HG03139 (cell line): ENCODE measurements around the gene CYTH2.
"Not testable (repeated sequence)": the region's sequence is repeated elsewhere in the genome, so short reads cannot be mapped to it uniquely, and the experiment has no call there.

Experiments
- ATAC-seq: cut with Tn5 transposase; IDR thresholded peaks from one replicate; pipeline ENCODE4 v1.9.1; 2021; ENCODE audit not compliant: unreplicated experiment

The CYTH2 gene

DNA sequence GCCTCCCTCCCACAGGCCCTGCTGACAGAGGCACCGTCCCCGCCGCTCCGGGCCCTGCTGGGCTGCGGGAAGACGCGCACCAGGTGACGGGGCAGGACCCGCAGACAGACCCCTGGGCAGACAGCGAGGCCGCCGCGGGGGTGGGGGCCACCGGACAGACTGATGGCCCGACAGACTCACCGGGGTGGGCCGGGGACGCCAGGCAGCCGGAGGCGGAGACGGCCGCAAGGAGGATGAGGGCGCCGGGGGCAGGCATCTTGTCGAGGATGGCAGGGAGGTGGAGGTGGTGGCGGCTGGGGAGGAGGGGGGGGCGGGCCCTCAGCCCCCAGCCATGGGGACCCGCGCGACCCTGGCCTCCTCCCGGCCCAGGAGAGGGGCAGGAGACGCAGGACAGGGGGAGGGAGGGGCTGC lies 42.2 kb downstream of the CYTH2 start:
- ATAC-seq: no peak

DNA sequence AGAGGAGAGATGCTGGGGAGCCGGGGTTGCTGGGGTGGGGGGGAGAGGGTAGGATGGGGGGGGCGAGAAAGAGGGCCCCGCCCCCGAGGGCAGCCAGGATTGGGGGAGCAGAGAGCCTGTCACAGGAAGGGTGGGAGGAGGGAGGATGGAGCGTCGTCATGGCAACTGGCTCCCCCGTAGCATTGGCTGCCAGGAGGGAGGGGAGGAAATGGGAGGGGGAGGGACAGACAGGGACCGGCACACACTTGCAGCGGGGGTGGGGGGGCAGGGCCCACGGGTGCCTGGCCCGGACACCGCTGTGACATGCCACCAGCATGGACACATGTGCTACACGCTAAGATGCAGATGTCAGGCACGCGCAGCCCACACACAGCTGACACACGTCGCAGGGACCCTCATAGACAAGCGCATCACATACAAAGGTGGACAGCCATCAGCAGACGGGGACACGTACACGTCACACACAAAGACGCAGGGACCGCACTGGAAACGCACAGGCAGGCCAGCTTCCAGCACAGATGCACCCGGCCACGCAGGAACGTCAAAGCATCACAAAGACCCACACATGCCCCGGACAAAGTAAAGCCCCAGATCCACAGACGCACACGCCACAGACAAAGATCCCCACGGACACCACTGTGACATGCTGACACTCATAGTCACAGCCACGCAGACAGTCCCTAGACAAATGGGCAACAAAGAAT lies 42.8 kb downstream of the CYTH2 start, which contains the start of gene LMTK3:
TSS of gene LMTK3 (minus strand) at position 36 of the 704 bp plus-strand sequence. CDS start 259 bp downstream, outside the sequence.
- ATAC-seq: no peak

DNA sequence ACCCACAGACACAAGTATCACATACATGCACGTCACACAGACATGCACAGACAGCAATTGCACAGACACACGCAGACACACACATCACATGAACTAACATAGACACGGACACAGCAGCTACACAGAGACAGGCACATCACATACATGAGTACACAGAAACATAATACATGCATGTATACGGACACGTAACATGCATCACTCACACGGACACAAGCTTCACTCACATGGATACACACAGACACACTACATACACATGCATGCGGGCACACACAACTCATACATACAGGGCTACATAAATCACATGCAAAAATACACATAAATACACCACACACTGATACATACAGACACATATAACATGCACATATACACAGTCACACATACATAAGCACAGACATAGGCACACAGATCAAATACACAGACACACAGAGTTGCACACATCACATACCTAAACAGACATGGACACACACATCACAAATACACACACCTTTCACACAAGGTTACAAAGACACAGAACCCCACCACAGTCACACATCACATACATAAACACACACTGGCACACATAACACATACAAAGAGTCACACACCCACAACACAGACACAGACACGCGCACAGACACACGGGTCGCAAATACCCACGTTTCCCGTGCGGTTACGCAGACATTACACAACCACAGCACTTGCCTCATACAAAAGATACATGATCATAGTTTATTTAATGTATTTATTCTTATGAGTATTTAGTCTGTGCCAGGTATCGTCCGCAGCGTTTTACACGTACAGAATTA lies 43.5 kb downstream of the CYTH2 start:
- no peak for ATAC-seq

DNA sequence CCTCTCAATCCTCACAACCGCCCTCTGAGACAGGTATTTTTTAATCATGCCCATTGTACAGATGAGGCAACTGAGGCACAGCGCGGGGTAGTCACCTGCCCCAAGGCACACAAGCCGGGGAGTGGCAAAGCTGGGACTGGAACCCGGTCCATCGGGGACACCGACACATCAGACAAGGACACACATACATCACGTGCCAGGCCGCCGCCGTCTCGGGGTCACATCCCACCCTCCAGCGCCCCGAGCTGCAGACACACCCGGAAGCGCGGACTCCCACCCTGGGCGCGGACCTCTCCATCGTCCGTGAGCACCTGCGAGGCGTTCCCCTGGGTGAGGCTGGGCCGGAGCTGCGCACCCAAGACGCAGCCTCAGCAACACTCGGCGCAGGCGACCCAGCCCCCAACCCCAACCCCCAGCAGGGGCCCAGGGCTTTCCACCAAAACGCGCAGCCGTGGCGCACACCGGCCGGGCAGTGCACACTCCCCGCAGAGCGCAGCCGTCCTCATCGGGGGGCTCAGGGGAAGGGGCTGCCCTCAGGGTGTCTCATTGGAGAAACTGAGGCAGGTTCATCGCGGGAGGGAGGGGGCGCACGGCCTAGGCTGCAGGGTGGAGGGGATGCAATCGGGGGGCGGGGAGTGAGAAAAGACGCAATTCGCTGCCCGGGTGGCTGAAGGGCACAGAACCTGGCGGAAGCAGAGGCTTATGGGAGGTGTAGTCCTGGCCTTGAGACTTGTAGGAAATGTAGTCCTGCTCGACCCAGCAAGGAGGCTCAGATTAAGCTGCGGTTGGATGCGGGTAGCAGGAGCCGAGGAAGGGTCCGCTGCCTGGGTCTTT lies 44.3 kb downstream of the CYTH2 start:
- no peak for ATAC-seq

DNA sequence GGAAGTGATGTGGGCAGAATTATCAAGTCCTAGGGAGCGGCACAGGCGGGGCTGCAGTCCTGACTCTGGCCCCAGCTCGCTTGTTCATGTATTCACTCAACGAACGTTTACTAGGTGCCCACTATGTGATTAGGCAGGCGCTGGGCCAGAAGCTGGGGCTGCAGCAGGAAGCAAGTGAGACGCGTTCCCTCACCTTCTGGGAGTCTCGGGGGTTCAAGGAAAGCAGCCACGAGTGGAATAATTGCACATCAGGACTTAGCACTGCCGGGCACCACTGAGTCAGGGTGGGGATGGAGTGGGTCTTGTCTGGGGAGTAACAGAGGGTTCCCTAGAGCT lies 44.9 kb downstream of the CYTH2 start:
- no peak for ATAC-seq

DNA sequence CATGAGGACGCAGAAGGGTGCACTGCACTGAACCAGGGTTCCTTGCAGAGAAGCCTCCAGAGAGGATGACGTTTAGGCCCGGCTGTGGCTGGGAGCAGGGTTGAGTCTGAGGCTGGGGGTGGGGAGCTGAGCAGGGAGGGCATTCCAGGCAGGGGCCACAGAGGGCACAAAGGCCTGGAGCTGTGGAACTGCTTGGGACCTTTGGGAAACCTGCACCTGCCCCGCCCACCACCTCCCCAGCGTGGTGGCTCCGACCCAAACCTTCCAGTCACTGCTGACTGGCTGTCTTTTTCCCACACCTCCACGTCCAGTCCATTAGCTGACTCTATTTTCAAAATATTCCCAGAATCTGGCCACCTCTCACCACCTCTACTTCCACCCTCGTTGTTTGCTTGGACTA lies 47.4 kb downstream of the CYTH2 start:
- ATAC-seq: no peak

DNA sequence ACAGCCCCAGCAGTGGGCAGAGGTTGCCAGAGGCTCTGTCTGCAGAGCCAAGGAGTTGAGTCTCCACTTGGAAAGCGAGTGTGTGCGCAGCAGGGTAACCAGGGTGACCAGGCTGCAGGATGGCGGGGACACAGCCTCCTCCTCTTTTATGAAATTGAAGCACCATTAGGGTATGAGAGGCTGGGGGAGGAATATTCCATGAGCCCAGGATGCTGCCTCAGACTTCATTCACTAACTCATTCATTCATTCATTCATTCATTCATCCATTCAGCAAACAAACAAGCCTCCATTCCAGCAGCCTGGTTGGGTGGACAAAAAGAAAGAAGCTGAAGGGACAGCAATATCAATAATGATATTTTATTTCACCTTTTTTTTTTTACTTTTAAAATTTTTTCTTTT lies 49.0 kb downstream of the CYTH2 start:
- ATAC-seq: no peak

DNA sequence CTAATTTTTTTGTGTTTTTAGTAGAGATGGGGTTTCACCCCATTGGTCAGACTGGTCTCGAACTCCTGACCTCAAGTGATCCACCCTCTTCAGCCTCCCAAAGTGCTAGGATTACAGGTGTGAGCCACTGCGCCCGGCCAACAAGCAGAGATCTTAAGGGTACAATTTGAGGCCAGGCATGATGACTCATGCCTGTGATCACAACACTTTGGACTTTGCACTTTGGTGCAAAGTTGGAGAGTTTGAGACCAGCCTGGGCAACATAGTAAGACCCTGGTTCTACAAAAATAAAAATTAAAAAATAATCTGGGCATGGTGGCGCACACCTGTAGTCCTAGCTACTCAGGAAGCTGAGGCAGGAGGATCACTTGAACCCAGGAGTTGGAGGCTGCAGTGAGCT lies 50.3 kb downstream of the CYTH2 start:
- not testable (repeated sequence) for ATAC-seq

DNA sequence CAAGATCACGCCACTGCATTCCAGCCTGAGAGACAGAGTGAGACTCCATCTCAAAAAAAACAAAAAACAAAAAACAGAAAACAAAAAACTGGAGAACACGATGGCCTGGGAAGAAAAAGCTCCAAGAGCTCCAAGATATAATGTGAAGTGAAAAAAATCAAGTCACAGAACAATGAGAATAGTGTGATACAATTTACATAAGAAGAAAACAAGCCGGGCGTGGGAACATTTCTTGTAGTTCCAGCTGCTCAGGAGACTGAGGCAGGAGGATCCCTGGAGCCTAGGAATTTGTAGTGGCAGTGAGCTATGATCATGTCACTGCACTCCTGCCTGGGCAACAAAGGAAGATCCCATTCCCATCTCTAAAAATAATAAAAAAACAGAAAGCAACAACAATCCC lies 51.0 kb downstream of the CYTH2 start:
- ATAC-seq: no peak

DNA sequence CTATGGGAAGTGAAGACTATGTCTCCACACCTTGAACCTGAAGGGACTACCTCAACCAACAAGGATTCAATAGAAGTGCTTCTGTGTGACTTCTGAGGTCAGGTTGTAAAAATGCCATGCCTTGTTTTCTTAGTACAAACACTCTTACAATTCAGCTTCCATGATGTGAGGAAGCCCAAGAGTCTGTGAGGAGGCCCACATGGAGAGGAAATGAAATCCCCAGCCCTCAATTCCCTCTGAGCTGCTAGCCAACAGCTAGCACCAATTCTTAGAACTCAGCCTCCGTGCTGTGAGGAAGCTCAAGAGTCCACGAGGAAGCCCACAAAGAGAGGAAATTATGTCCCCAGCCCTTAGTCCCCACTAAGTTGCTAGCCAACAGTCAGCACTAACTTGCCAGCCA lies 55.1 kb downstream of the CYTH2 start:
- no peak for ATAC-seq

DNA sequence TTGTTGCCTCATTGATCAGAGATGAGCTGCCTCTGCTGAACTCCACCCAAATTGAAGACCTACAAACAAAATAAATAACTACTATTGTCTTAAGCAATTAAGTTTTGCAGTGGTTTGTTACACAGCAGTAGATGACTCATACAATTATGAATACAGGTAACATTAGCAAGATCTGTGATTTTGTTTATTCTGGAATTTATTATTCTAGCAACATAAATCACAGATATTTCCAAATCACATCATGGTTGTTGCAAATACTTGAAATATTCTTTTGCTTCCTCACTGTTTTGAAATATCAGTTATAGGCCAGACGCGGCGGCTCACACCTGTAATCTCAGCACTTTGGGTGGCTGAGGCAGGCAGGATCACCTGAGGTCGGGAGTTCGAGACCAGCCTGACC lies 55.6 kb downstream of the CYTH2 start:
- ATAC-seq: no peak

DNA sequence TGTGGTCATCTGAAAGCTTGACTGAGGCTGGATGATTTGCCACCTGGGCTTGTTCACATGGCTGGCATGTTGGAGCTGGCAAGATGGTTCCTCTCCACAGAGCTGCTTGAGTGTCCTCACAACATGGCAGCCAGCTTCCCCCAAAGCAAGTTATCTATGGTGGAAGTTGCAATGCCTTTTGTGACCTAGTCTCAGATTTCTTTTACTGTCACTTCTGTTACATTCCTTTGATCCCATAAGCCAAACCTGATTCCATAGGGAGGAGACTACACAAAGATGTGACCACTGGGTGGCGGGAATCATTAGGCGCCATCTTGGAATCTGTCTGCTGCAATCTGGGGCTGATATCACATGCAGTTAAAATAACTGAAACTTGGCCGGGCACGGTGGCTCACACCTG lies 60.0 kb downstream of the CYTH2 start:
- no peak for ATAC-seq

DNA sequence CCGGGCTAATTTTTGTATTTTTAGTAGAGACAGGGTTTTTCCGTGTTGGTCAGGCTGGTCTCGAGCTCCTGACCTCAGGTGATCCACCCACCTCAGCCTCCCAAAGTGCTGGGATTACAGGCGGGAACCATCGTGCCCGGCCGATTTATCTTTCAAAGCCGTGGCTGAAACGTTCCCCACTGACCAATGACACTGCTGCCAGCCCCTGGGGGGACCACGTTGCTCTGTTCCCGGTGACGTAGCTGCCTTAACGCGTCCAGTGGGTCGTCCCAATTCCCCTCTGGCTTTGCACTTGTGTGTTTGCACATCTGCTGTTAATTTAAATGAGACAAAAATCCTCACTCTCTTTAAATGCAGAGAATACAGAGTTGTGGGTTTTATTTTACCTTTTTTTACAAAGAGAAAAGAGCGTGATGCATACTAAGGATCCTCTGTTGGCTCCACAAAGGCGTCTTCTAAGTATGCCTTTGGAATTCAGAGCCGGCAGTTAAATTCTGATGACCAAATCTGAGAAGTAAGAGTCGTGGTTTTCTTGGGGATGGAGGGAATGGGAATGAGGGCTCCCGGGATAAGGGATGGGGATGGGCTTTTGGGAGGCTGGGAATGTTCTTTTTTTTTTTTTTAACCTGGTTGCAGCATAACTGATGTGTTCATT lies 61.0 kb downstream of the CYTH2 start:
- ATAC-seq: no peak

DNA sequence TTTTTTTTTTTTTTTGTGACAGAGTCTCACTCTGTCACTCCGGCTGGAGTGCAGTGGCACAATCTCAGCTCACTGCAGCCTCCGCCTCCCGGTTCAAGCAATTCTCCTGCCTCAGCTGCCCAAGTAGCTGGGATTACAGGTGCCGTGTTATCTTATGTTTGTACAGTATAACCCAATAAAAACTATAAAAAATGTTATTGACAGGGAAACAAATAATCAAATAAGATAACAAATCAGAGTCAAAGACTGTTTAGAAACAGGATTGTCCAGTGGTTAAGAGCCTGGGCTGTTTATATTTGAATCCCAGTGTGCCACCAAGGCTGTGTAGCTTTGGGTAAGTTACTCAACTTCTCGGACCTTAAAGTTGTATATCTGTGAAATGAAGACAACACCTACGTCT lies 61.6 kb downstream of the CYTH2 start:
- no peak for ATAC-seq
